Endothelial cell of umbilical vein (primary cell): ENCODE results near the gene GJA1. TPM values are rescaled to one million over a fixed set of nuclear protein-coding genes. Genes with fewer than 3 reads are reported as not detected.

ENCODE experiments used
- BruUV-seq: library from RNA; stranded (reverse); fragments of 400-500 nt; replicated peaks from 2 replicates; lab custom pipeline; 2021; lab: Mats Ljungman, UMichigan
- CTCF ChIA-PET: fragments of 300-600, 350-600 bp; sonication (Branson Sonifier 250); formaldehyde crosslinking; loops from one replicate; lab custom pipeline; 2021; ENCODE audit warnings: antibody characterized with exemption, inconsistent platforms; lab: Charles Lee
- POLR2A ChIA-PET: fragments of 300-600, 350-600 bp; sonication (Branson Sonifier 250); formaldehyde crosslinking; loops from one replicate; lab custom pipeline; 2021; ENCODE audit warnings: antibody characterized with exemption, inconsistent platforms; lab: Charles Lee
- DNase-seq: peaks from one replicate; pipeline ENCODE4 v3.0.0-alpha.2; 2011; ENCODE audit warnings: low read depth, low spot score
- FAIRE-seq: peaks from 2 replicates; lab custom pipeline; 2011; peaks lifted over from hg19 to GRCh38; lab: Jason Lieb, UNC
- H2AFZ ChIP-seq: 2 replicates; pipeline ENCODE4 v1.6.0; 2012; ENCODE audit warnings: low read depth, low read length, control low read depth, inconsistent platforms
- H3K27ac ChIP-seq: 2 replicates; pipeline ENCODE4 v1.5.1; 2011; ENCODE audit warnings: low read depth, mild to moderate bottlenecking, control low read depth, low read length, moderate library complexity; ENCODE audit not compliant: insufficient read depth
- H3K27me3 ChIP-seq, 2 experiments: 2 replicates each; pipeline versions ENCODE4 v1.6.0 to v1.6.1; 2011; ENCODE audit warnings: low read length in 2 of 2, mixed read lengths in 1 of 2; ENCODE audit not compliant: control insufficient read depth in 2 of 2, insufficient read depth in 2 of 2
- H3K36me3 ChIP-seq, 2 experiments: 2 replicates in 1 of 2; 3 replicates in 1 of 2; pipeline ENCODE4 v1.5.1; 2011; ENCODE audit warnings: low read length in 2 of 2, mild to moderate bottlenecking in 1 of 2, moderate library complexity in 1 of 2; ENCODE audit not compliant: control insufficient read depth in 2 of 2, insufficient read depth in 2 of 2; ENCODE audit errors: extremely low read depth in 1 of 2
- H3K4me1 ChIP-seq: 3 replicates; pipeline ENCODE4 v1.5.1; 2011; ENCODE audit warnings: mild to moderate bottlenecking, low read length; ENCODE audit not compliant: control insufficient read depth, insufficient read depth; ENCODE audit errors: extremely low read depth
- H3K4me2 ChIP-seq: 2 replicates; pipeline ENCODE4 v1.6.1; 2011; ENCODE audit warnings: low read length, control low read depth, mixed read lengths; ENCODE audit not compliant: insufficient read depth
- H3K4me3 ChIP-seq, 3 experiments: fragments of 200-600 bp in 1 of 3; sonication (generic), shearing (Covaris generic) in 1 of 3; replicated peaks in 1 of 3; 2 replicates each; pipeline ENCODE4 v1.5.1; 2011 to 2016; ENCODE audit warnings: control low read depth in 3 of 3, low read length in 3 of 3, mild to moderate bottlenecking in 2 of 3, inconsistent platforms in 1 of 3, low read depth in 1 of 3, moderate library complexity in 1 of 3; ENCODE audit not compliant: insufficient read depth in 1 of 3
- H3K79me2 ChIP-seq: 2 replicates; pipeline ENCODE4 v1.6.0; 2012; ENCODE audit warnings: low read length, inconsistent platforms; ENCODE audit not compliant: control insufficient read depth, insufficient read depth
- H3K9ac ChIP-seq: replicated peaks from 2 replicates; pipeline ENCODE3; 2011; ENCODE audit warnings: low read length, control low read depth; ENCODE audit not compliant: insufficient read depth; ENCODE audit errors: extremely low read depth
- H3K9me1 ChIP-seq: replicated peaks from 3 replicates; pipeline ENCODE4 v1.6.0; 2011; ENCODE audit warnings: mild to moderate bottlenecking, low read length; ENCODE audit not compliant: control insufficient read depth, insufficient read depth; ENCODE audit errors: extremely low read depth
- H3K9me3 ChIP-seq: replicated peaks from 2 replicates; pipeline ENCODE4 v1.5.1; 2012; ENCODE audit warnings: low read length, inconsistent platforms; ENCODE audit not compliant: control insufficient read depth, insufficient read depth
- H4K20me1 ChIP-seq: replicated peaks from 2 replicates; pipeline ENCODE3; 2011; ENCODE audit warnings: mild to moderate bottlenecking, low read length; ENCODE audit not compliant: control insufficient read depth, insufficient read depth; ENCODE audit errors: extremely low read depth
- EZH2 ChIP-seq: IDR thresholded peaks from 2 replicates; pipeline ENCODE4 v1.6.1; 2012; ENCODE audit warnings: borderline replicate concordance, low read depth, mild to moderate bottlenecking, moderate library complexity, low read length, inconsistent platforms; ENCODE audit not compliant: severe bottlenecking
- FOS ChIP-seq: IDR thresholded peaks from 2 replicates; pipeline ENCODE4 v1.6.1; 2011; ENCODE audit warnings: mild to moderate bottlenecking, low read length, moderate library complexity, borderline replicate concordance; ENCODE audit not compliant: insufficient read depth
- GATA2 ChIP-seq: IDR thresholded peaks from 2 replicates; pipeline ENCODE4 v1.7.0; 2011; ENCODE audit warnings: low read depth, mild to moderate bottlenecking, moderate library complexity, mixed read lengths, low read length; ENCODE audit not compliant: insufficient read length, insufficient read depth
- JUN ChIP-seq: IDR thresholded peaks from 2 replicates; pipeline ENCODE4 v1.6.1; 2011; ENCODE audit warnings: borderline replicate concordance, low read depth; ENCODE audit not compliant: insufficient read length, insufficient read depth
- MAX ChIP-seq: IDR thresholded peaks from 2 replicates; pipeline ENCODE4 v1.6.1; 2011; ENCODE audit not compliant: insufficient read depth, insufficient read length
- MYC ChIP-seq: IDR thresholded peaks from one replicate; pipeline ENCODE4 v1.6.1; 2011; ENCODE audit warnings: mild to moderate bottlenecking, low read depth, low read length
- POLR2A ChIP-seq: IDR thresholded peaks from 2 replicates; pipeline ENCODE4 v1.6.1; 2012; ENCODE audit warnings: low read depth, mild to moderate bottlenecking, control low read depth, low read length
- POLR2AphosphoS5 ChIP-seq: IDR thresholded peaks from 2 replicates; pipeline ENCODE4 v1.6.1; 2012; ENCODE audit warnings: low read depth, mild to moderate bottlenecking, control low read depth, low read length, moderate library complexity; ENCODE audit not compliant: insufficient read depth
- dilution Hi-C: fragments of 300-500 bp; cut with MboI; formaldehyde crosslinking; loops from one replicate; pipeline ENCODE4 v1.15.0; 2019; ENCODE audit warnings: low sequenced_read_pairs; ENCODE audit not compliant: extremely low pct_ligation_motif_present
- intact Hi-C: fragments of 100-400 bp; cut with micrococcal nuclease; formaldehyde crosslinking; loops from one replicate; pipeline ENCODE4 v1.10.0; 2022
- polyA plus RNA-seq, 4 experiments: library from polyadenylated mRNA; depleted of rRNA in 3 of 4; stranded (reverse) in 3 of 4; unstranded in 1 of 4; fragments of >200 nt; gene quantifications; 2 replicates each; pipeline versions ENCODE4 v1.2.1 to v1.2.3, GENCODE V29; 2011 to 2012; ENCODE audit warnings: missing spikeins in 1 of 4
- total RNA-seq: library from RNA; stranded (reverse); gene quantifications from 2 replicates; pipeline ENCODE4 v1.2.3, GENCODE V29; 2021
- TF ChIP-seq, protein P1 (sequence below), 2 donors: IDR thresholded peaks; 1 replicate in 1 of 2; 2 replicates in 1 of 2; pipeline ENCODE4 v1.5.1; 2011; ENCODE audit warnings: low read length in 2 of 2, mild to moderate bottlenecking in 2 of 2, moderate library complexity in 2 of 2, control low read depth in 1 of 2, inconsistent platforms in 1 of 2, low read depth in 1 of 2; ENCODE audit not compliant: insufficient read depth in 1 of 2; ENCODE audit errors: extremely low read depth in 1 of 2

Gene GJA1
- total and polyA plus RNA-seq, 2 donors (not counting 3 experiments of a cell fraction or from before 2014, with no cell fraction given) = 185 to 235 TPM

GRCh38 chr6:121428872-121429756, 6.3 kb upstream of the GJA1 start:
- Histone ChIP-seq H3K27ac (no peak overlapping the region), H3K27me3 (no peaks in the 10 kb centered on the region), H3K9me1 (no peaks in the 10 kb centered on the region), H2AFZ (no peak overlapping the region), H3K9ac (no peak overlapping the region), H3K36me3 (no peaks in the 10 kb centered on the region), H3K79me2 (no peaks in the 10 kb centered on the region), H3K9me3 (no peaks in the 10 kb centered on the region), H4K20me1 (no peaks in the 10 kb centered on the region), H3K4me1 (peaks cover 2% of the 10 kb centered on the region), H3K4me3 (no peak overlapping the region), H3K4me2 (no peak overlapping the region)
- TF ChIP-seq GATA2 (no peak), POLR2A (no peak), MAX (no peak), EZH2 (no peak), FOS (no peak), MYC (no peak), POLR2AphosphoS5 (no peak), JUN (no peak)
- TF ChIP-seq, protein P1, sequence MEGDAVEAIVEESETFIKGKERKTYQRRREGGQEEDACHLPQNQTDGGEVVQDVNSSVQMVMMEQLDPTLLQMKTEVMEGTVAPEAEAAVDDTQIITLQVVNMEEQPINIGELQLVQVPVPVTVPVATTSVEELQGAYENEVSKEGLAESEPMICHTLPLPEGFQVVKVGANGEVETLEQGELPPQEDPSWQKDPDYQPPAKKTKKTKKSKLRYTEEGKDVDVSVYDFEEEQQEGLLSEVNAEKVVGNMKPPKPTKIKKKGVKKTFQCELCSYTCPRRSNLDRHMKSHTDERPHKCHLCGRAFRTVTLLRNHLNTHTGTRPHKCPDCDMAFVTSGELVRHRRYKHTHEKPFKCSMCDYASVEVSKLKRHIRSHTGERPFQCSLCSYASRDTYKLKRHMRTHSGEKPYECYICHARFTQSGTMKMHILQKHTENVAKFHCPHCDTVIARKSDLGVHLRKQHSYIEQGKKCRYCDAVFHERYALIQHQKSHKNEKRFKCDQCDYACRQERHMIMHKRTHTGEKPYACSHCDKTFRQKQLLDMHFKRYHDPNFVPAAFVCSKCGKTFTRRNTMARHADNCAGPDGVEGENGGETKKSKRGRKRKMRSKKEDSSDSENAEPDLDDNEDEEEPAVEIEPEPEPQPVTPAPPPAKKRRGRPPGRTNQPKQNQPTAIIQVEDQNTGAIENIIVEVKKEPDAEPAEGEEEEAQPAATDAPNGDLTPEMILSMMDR (IDR thresholded peaks at IDR 0.05; ENCODE audit: extremely low read depth in 1 of 2, insufficient read depth in 1 of 2, low read depth in 1 of 2, low read length in 2 of 2) = no peak
- intact Hi-C loops = no loop called here
- DNase-seq = no peak
- dilution Hi-C loops = no loop called here
- BruUV-seq = no TSS peak
- FAIRE-seq = no peak
- POLR2A ChIA-PET = no interaction called here
- CTCF ChIA-PET = interaction anchor here (0.7 to 5.7 kb wide), 7 partner anchors 14 to 1101 kb away, joined by 3 to 108 read pairs (median 4); no protein-coding TSS in a partner anchor
